Eye (tissue), 1 donor: ENCODE data around the gene NUP98.

Experiments used
- DNase-seq: peaks from one replicate; pipeline ENCODE4 v3.0.0-alpha.2; 2015

NUP98 gene

GRCh38 chr11:3637201-3637600 lies 160.2 kb downstream of the NUP98 start:
- DNase-seq = no peak

GRCh38 chr11:3635641-3636375 lies 161.5 kb downstream of the NUP98 start:
- no peak for DNase-seq

- no peak for DNase-seq
Observed at GRCh38 chr11:3632070-3632660, 165.2 kb downstream of the NUP98 start.

- no peak for DNase-seq
Observed at GRCh38 chr11:3631331-3631730, 166.0 kb downstream of the NUP98 start.

GRCh38 chr11:3627291-3627690 lies 170.1 kb downstream of the NUP98 start:
- DNase-seq = no peak

GRCh38 chr11:3626250-3626960 lies 170.9 kb downstream of the NUP98 start:
- DNase-seq = no peak
